GM12873 (cell line): Measurements from ENCODE around the gene AR.

Source experiments
- CTCF ChIP-seq: IDR thresholded peaks from 2 replicates; pipeline ENCODE4 v1.5.1; 2012; ENCODE audit warnings: low read depth, mild to moderate bottlenecking, moderate library complexity, low read length, control low read depth; ENCODE audit not compliant: insufficient read depth; ENCODE audit errors: missing control alignments

AR gene

GRCh38 chrX:67614423-67614822 is 70.6 kb downstream of the AR start:
- no peak for TF ChIP-seq CTCF

GRCh38 chrX:67619253-67619652 is 75.4 kb downstream of the AR start:
- TF ChIP-seq CTCF = no peak

- no peak for TF ChIP-seq CTCF
Observed at GRCh38 chrX:67622053-67622585, 78.3 kb downstream of the AR start.

GRCh38 chrX:67624325-67624724 is 80.5 kb downstream of the AR start:
- no peak for TF ChIP-seq CTCF

GRCh38 chrX:67635424-67635823 is 91.6 kb downstream of the AR start:
- TF ChIP-seq CTCF = no peak

GRCh38 chrX:67636532-67636931 is 92.7 kb downstream of the AR start:
- no peak for TF ChIP-seq CTCF

- TF ChIP-seq CTCF = no peak
Observed at GRCh38 chrX:67648361-67648760, 104.5 kb downstream of the AR start.
